HepG2 (cell line): ENCODE data around the gene P2RX3. TPM values are rescaled to one million over a fixed set of nuclear protein-coding genes. Genes with fewer than 3 reads are reported as not detected.

Experiments
- MBNL3 ChIP-seq: fragments of 250-450 bp; sonication (Bioruptor Pico); conservative IDR thresholded peaks from 2 replicates; pipeline ENCODE4 v1.8.0; 2022; ENCODE audit warnings: mild to moderate bottlenecking, inconsistent platforms
- NKX3-1 ChIP-seq: sonication (generic); formaldehyde crosslinking; IDR thresholded peaks from 2 replicates; pipeline ENCODE4 v1.5.0; 2020; ENCODE audit warnings: missing genetic modification reagents
- PAF1 ChIP-seq: IDR thresholded peaks from 2 replicates; pipeline ENCODE4 v1.6.1; 2016; ENCODE audit warnings: missing genetic modification reagents, missing compliant biosample characterization
- POLR2G ChIP-seq: fragments of 200-400 bp; formaldehyde crosslinking; IDR thresholded peaks from 2 replicates; pipeline ENCODE4 v1.6.1; 2018; ENCODE audit warnings: mild to moderate bottlenecking, low read depth, low read length, moderate library complexity
- TOPORS ChIP-seq: sonication (generic); formaldehyde crosslinking; IDR thresholded peaks from 2 replicates; pipeline ENCODE4 v1.8.0; 2023; ENCODE audit warnings: mild to moderate bottlenecking, missing genetic modification reagents
- ZBTB1 ChIP-seq: sonication (generic); formaldehyde crosslinking; IDR thresholded peaks from 2 replicates; pipeline ENCODE4 v1.4.0; 2020; ENCODE audit warnings: missing genetic modification reagents, borderline replicate concordance
- ZNF792 ChIP-seq: IDR thresholded peaks from 2 replicates; pipeline ENCODE4 v1.6.1; 2016
- ZSCAN12 ChIP-seq: sonication (generic); formaldehyde crosslinking; IDR thresholded peaks from 2 replicates; pipeline ENCODE4 v1.9.0; 2021; ENCODE audit warnings: mild to moderate bottlenecking, missing genetic modification reagents
- polyA plus RNA-seq, 8 experiments: library from polyadenylated mRNA; depleted of rRNA in 3 of 8; stranded (reverse) in 7 of 8; unstranded in 1 of 8; fragments of >200 nt; fragmentation: Illumina TruSeq in 4 of 8; extraction: Trizol in 4 of 8; gene quantifications; 2 replicates each; pipeline versions ENCODE4 v1.2.1 to v1.2.3, GENCODE V29; 2011 to 2016; ENCODE audit warnings: low read depth in 4 of 8, missing spikeins in 1 of 8, mixed read lengths in 1 of 8; ENCODE audit not compliant: insufficient read depth in 1 of 8
- total RNA-seq, 5 experiments: library from RNA; depleted of rRNA; stranded (reverse); fragments of >200 nt; fragmentation: Illumina TruSeq; extraction: Trizol; gene quantifications; 2 replicates each; pipeline ENCODE4 v1.2.3, GENCODE V29; 2016; ENCODE audit warnings: low read depth in 1 of 5
- TF ChIP-seq, protein P1 (sequence below): sonication (generic); formaldehyde crosslinking; IDR thresholded peaks from 2 replicates; pipeline ENCODE4 v1.5.1; 2020; ENCODE audit warnings: missing genetic modification reagents, mild to moderate bottlenecking, borderline replicate concordance
- TF ChIP-seq, protein P2 (sequence below): IDR thresholded peaks from 2 replicates; pipeline ENCODE4 v1.6.1; 2016
- TF ChIP-seq, protein P3 (sequence below): IDR thresholded peaks from 2 replicates; pipeline ENCODE4 v1.6.1; 2016; ENCODE audit warnings: low read depth, borderline replicate concordance

Gene P2RX3
- total and polyA plus RNA-seq, 2 of the 13 experiments (the other 11 are each of a cell fraction or from before 2014, with no cell fraction given), result 0.08 TPM; not detected in 1

GRCh38 chr11:57359396-57359795 is 21.2 kb downstream of the P2RX3 start (continued):
- TF ChIP-seq, protein P1, sequence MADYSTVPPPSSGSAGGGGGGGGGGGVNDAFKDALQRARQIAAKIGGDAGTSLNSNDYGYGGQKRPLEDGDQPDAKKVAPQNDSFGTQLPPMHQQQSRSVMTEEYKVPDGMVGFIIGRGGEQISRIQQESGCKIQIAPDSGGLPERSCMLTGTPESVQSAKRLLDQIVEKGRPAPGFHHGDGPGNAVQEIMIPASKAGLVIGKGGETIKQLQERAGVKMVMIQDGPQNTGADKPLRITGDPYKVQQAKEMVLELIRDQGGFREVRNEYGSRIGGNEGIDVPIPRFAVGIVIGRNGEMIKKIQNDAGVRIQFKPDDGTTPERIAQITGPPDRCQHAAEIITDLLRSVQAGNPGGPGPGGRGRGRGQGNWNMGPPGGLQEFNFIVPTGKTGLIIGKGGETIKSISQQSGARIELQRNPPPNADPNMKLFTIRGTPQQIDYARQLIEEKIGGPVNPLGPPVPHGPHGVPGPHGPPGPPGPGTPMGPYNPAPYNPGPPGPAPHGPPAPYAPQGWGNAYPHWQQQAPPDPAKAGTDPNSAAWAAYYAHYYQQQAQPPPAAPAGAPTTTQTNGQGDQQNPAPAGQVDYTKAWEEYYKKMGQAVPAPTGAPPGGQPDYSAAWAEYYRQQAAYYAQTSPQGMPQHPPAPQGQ, result no peak
- TF ChIP-seq, protein P2, sequence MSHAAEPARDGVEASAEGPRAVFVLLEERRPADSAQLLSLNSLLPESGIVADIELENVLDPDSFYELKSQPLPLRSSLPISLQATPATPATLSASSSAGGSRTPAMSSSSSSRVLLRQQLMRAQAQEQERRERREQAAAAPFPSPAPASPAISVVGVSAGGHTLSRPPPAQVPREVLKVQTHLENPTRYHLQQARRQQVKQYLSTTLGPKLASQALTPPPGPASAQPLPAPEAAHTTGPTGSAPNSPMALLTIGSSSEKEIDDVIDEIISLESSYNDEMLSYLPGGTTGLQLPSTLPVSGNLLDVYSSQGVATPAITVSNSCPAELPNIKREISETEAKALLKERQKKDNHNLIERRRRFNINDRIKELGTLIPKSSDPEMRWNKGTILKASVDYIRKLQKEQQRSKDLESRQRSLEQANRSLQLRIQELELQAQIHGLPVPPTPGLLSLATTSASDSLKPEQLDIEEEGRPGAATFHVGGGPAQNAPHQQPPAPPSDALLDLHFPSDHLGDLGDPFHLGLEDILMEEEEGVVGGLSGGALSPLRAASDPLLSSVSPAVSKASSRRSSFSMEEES, result no peak
- TF ChIP-seq POLR2G (no peak), ZBTB1 (CRISPR knock-in tag) (no peak), NKX3-1 (no peak), ZNF792 (CRISPR knock-in tag) (no peak), ZSCAN12 (no peak), MBNL3 (CRISPR knock-in tag) (no peak), TOPORS (no peak), PAF1 (CRISPR knock-in tag) (no peak)
- TF ChIP-seq, protein P3, sequence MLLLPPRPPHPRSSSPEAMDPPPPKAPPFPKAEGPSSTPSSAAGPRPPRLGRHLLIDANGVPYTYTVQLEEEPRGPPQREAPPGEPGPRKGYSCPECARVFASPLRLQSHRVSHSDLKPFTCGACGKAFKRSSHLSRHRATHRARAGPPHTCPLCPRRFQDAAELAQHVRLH (CRISPR knock-in tag), result no peak
